MM.1S (cell line): ENCODE measurements around the gene ARHGAP28.

Experiments used
- EZH2 ChIP-seq: fragments of 300-600 bp; sonication (generic); optimal IDR thresholded peaks from 2 replicates; pipeline ENCODE3; 2017; ENCODE audit warnings: low read depth, mild to moderate bottlenecking, antibody characterized with exemption, low read length, mixed read lengths
- EZH2phosphoT487 ChIP-seq: fragments of 300-600 bp; sonication (generic); IDR thresholded peaks from 2 replicates; pipeline ENCODE4 v1.6.1; 2018; ENCODE audit warnings: antibody characterized with exemption, low read length
- TF ChIP-seq, protein P1 (sequence below): fragments of 300-600 bp; sonication (generic); IDR thresholded peaks from 2 replicates; pipeline ENCODE4 v1.5.1; 2016; ENCODE audit warnings: antibody characterized with exemption, low read length, mixed read lengths

DNA sequence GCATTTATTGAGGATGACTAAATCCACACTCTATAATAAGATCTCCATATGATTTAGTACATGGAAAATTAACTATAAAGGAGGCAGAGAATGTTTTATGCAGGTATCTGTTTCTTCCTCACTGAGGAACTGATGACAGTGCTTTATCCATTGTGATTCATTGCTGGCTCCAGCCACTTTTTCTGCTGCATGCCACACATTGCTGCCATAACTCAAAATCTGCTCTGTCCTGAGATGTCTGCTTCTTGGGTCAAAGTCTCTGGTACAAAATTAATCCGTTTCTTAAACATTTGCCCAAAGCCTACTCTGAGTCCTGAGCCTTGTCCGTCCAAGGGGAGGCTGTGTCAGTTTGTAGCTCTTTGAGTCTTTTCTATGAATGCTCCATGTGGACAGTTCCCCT is 15.5 kb upstream of the ARHGAP28 start:
- TF ChIP-seq, protein P1, sequence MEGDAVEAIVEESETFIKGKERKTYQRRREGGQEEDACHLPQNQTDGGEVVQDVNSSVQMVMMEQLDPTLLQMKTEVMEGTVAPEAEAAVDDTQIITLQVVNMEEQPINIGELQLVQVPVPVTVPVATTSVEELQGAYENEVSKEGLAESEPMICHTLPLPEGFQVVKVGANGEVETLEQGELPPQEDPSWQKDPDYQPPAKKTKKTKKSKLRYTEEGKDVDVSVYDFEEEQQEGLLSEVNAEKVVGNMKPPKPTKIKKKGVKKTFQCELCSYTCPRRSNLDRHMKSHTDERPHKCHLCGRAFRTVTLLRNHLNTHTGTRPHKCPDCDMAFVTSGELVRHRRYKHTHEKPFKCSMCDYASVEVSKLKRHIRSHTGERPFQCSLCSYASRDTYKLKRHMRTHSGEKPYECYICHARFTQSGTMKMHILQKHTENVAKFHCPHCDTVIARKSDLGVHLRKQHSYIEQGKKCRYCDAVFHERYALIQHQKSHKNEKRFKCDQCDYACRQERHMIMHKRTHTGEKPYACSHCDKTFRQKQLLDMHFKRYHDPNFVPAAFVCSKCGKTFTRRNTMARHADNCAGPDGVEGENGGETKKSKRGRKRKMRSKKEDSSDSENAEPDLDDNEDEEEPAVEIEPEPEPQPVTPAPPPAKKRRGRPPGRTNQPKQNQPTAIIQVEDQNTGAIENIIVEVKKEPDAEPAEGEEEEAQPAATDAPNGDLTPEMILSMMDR, result no peak
- no peak for TF ChIP-seq EZH2
- no peak for TF ChIP-seq EZH2phosphoT487
